ENCODE results near the gene PRDM5.

Gene PRDM5

DNA sequence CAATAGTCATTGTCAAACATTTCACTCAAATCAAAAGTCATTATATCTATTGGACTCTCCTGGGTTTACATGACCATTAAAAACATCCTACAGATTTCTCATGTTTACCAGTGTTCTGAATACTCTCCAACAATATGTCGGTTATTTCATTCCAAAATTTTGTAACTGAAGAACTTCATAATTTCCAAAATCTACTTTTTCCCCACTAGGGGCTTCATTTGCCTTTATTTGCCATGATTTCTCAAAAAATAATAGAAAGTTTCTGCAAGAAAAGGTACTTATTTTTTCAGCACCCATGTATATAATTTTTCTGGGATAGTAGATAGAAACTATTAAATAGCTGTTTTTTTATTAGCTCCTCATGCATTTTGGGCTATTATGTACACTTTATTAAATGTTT, 49.0 kb downstream of the PRDM5 start:
- Histone ChIP-seq H3K4me3 (ENCODE audit: low read length) (no peak overlapping the region), H3K9ac (ENCODE audit: low read depth, low read length) (no peak overlapping the region), H3K27ac (ENCODE audit: low read depth, low read length) (no peak overlapping the region), H3K36me3 (ENCODE audit: insufficient read depth, low read length) (no peaks in the 10 kb centered on the region), H3K4me1 (ENCODE audit: insufficient read depth, low read length) (peaks cover 6% of the 10 kb centered on the region), H3K27me3 (ENCODE audit: insufficient read depth, low read length) (no peaks in the 10 kb centered on the region), H3K9me3 (ENCODE audit: insufficient read depth, low read depth, low read length) (no peaks in the 10 kb centered on the region)
- 96% methylated on average over 1 of the region's 1 CpG for WGBS

DNA sequence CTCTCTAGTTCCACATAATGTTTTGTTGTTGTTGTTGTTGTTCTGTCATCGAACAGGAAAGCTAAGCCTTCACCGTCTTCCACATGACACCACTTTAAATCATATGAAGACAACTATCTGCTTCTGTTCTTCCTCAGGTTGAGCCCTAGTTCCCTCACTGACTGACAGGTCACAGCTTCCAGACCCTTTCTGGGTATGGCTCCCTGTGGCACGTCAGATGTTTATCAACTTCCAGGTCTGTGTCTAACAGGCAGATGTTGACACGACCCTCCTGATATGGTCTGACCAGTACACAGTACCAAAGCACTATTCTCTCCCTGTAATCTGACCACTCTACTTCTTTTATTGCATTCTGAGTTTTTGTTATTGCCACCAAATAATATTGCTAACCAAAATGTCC, 51.4 kb downstream of the PRDM5 start:
- WGBS = 76% methylated on average over 4 of the region's 4 CpGs
- Histone ChIP-seq H3K4me1 (ENCODE audit: insufficient read depth, low read length) (peaks cover 7% of the 10 kb centered on the region), H3K36me3 (ENCODE audit: insufficient read depth, low read length) (no peaks in the 10 kb centered on the region)

DNA sequence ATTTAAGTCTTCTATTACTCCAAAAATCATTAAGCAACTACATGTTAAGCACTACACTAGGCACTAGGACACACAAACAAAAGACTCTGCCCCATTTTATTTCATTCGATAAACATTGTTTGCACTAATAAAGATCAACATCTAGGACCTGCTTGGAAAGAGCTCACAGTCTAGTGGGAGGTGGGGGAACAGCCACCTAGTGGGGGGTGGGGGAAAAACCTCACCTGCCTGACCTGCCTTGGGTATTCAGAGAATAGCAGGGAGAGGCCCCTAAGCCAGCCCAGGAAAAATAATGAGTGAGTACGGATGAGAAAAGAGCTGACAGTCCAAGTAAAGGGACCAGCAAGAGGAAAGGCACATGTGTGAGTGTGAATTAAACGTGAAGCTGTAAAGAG, 52.2 kb downstream of the PRDM5 start:
- Histone ChIP-seq H3K4me3 (ENCODE audit: low read length) (no peak overlapping the region), H3K36me3 (ENCODE audit: insufficient read depth, low read length) (no peaks in the 10 kb centered on the region), H3K4me1 (ENCODE audit: insufficient read depth, low read length) (peaks cover 15% of the 10 kb centered on the region), H3K9me3 (ENCODE audit: insufficient read depth, low read depth, low read length) (no peaks in the 10 kb centered on the region), H3K27ac (ENCODE audit: low read depth, low read length) (peak overlapping the region; percentile 34; the same call in 1 of the 2 replicates), H3K27me3 (ENCODE audit: insufficient read depth, low read length) (no peaks in the 10 kb centered on the region), H3K9ac (ENCODE audit: low read depth, low read length) (no peak overlapping the region)
- 71% methylated on average over 3 of the region's 3 CpGs for WGBS

More for the DNA sequence above, 51.4 kb downstream of the PRDM5 start:
- H3K4me3 ChIP-seq (ENCODE audit: low read length) = no peak overlapping the region
- H3K9me3 ChIP-seq (ENCODE audit: insufficient read depth, low read depth, low read length) = no peaks in the 10 kb centered on the region
- no peak overlapping the region for H3K27ac ChIP-seq (ENCODE audit: low read depth, low read length)
- no peak overlapping the region for H3K9ac ChIP-seq (ENCODE audit: low read depth, low read length)
- H3K27me3 ChIP-seq (ENCODE audit: insufficient read depth, low read length) = no peaks in the 10 kb centered on the region

DNA sequence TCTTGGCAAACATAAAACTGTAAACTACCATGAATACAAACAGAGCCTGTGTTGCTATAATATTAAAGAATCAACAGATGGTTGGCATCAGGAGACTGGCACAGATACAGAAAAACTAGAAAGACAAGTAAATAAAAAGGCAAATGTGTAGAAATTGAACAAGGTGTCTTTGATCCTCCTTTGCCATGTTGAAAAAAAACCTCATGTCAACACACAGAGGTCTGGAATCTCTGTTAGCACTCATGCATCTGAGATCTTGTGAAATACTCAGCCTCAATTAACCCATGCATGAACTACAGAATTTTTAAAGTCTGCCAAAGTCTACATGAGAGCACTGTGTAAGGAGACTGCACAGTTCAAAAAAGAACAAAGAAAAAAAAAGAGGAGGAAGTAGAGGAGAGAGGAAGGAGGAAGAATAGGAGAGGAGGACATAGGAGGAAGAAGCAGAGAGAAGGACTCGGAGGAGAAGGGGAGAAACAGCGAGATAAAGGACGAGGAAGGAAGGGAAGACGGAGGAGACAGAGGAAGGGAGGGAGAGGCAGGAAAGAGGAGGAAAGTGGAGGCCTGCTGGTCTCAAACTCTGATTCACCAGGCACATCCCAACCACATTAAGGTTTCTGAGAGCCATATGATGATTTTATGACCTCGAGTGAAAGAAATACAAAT, 52.8 kb downstream of the PRDM5 start:
- H3K9ac ChIP-seq (ENCODE audit: low read depth, low read length) = no peak overlapping the region
- WGBS = 75% methylated on average over 5 of the region's 5 CpGs

DNA sequence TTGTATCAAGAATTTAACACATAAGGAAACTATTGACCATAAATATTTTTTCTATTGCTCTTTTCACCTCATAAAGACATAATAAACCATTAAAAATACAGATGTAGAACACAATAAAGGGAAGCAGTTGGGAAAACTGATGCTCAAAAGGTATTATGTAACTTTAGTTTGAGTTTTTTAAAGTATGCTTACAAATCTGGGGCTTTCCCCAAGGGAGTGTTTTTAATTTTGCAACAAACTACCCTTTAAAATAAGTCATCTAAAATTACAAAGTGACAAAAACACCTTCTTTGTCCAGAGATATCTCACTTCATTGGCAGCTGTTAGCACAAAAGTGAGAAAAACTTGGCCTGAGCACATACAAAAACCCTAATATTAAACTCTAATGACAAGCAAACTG, 55.0 kb downstream of the PRDM5 start:
- no peak overlapping the region for H3K27ac ChIP-seq (ENCODE audit: low read depth, low read length)
- H3K4me3 ChIP-seq (ENCODE audit: low read length) = no peak overlapping the region
- H3K9me3 ChIP-seq (ENCODE audit: insufficient read depth, low read depth, low read length) = no peaks in the 10 kb centered on the region
- no peaks in the 10 kb centered on the region for H3K36me3 ChIP-seq (ENCODE audit: insufficient read depth, low read length)
- no peaks in the 10 kb centered on the region for H3K27me3 ChIP-seq (ENCODE audit: insufficient read depth, low read length)
- H3K4me1 ChIP-seq (ENCODE audit: insufficient read depth, low read length) = peaks cover 15% of the 10 kb centered on the region
- no peak overlapping the region for H3K9ac ChIP-seq (ENCODE audit: low read depth, low read length)

More for the DNA sequence above, 52.8 kb downstream of the PRDM5 start:
- Histone ChIP-seq H3K4me1 (ENCODE audit: insufficient read depth, low read length) (peaks cover 15% of the 10 kb centered on the region), H3K9me3 (ENCODE audit: insufficient read depth, low read depth, low read length) (no peaks in the 10 kb centered on the region), H3K27me3 (ENCODE audit: insufficient read depth, low read length) (no peaks in the 10 kb centered on the region), H3K4me3 (ENCODE audit: low read length) (no peak overlapping the region), H3K27ac (ENCODE audit: low read depth, low read length) (no peak overlapping the region), H3K36me3 (ENCODE audit: insufficient read depth, low read length) (no peaks in the 10 kb centered on the region)

DNA sequence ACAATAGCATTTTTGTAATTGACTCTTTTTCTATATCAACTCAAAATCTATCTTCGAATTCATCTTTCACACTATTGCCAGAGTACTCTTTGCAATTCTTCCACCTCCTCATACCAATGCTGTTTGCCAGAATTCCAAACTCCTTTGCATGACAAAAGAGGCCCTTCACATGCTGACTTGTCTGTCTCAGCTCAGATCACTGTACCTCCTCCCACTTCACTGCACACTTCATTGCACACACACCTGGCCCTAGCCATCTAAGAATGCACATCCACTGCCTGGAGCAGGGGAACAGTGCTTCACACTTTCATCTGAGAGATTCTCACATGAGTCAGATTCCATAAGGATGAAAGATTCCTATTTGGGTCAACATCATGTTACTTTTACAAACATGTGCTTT, 56.5 kb downstream of the PRDM5 start:
- Histone ChIP-seq H3K4me1 (ENCODE audit: insufficient read depth, low read length) (peaks cover 15% of the 10 kb centered on the region), H3K36me3 (ENCODE audit: insufficient read depth, low read length) (no peaks in the 10 kb centered on the region), H3K9ac (ENCODE audit: low read depth, low read length) (no peak overlapping the region), H3K4me3 (ENCODE audit: low read length) (no peak overlapping the region), H3K9me3 (ENCODE audit: insufficient read depth, low read depth, low read length) (no peaks in the 10 kb centered on the region), H3K27ac (ENCODE audit: low read depth, low read length) (no peak overlapping the region), H3K27me3 (ENCODE audit: insufficient read depth, low read length) (no peaks in the 10 kb centered on the region)
- 89% methylated on average over 1 of the region's 1 CpG for WGBS

DNA sequence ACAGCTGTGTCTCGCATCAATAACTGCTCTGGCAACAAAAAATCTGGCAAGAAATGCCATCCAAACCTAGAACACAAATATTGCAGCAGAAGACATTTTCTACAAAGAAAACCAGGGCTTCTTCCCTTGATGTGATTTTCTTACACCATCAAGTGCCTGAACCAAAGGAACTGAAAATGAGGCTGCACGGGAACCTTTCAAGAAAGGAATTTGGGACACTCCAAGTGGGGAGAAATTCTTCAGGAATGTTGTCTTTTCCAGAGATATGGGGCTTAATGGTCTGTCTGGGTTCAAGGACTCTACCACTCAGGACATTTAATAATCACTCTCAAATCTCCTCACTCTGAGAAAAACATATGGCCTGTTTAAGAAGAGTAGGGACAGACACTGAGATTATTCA, 57.6 kb downstream of the PRDM5 start:
- H3K27me3 ChIP-seq (ENCODE audit: insufficient read depth, low read length) = no peaks in the 10 kb centered on the region
- H3K9me3 ChIP-seq (ENCODE audit: insufficient read depth, low read depth, low read length) = no peaks in the 10 kb centered on the region
- no peaks in the 10 kb centered on the region for H3K36me3 ChIP-seq (ENCODE audit: insufficient read depth, low read length)
- H3K4me3 ChIP-seq (ENCODE audit: low read length) = no peak overlapping the region
- WGBS = 98% methylated on average over 2 of the region's 2 CpGs
- no peak overlapping the region for H3K9ac ChIP-seq (ENCODE audit: low read depth, low read length)
- H3K4me1 ChIP-seq (ENCODE audit: insufficient read depth, low read length) = peaks cover 9% of the 10 kb centered on the region
- no peak overlapping the region for H3K27ac ChIP-seq (ENCODE audit: low read depth, low read length)

DNA sequence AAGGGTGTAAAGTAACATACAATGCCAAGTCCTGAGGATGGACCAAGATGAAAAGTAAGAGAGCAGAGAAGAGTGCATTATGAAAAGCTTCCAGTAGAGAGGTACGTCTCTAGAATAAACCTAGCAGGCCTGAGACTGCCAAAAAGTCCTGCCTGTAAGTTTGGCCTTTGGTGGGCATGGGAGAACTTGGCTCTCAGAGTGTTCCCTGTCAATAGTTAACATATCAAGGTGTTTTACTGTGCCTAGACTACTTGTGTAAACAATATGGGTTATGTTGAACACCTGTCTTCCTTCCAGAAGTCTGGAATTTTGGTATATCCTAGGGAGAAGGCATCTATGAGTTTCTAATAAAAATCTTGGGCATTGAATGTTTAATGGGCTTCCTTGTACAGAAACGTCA, 60.1 kb downstream of the PRDM5 start:
- Histone ChIP-seq H3K4me1 (ENCODE audit: insufficient read depth, low read length) (peaks cover 13% of the 10 kb centered on the region), H3K4me3 (ENCODE audit: low read length) (no peak overlapping the region), H3K9me3 (ENCODE audit: insufficient read depth, low read depth, low read length) (no peaks in the 10 kb centered on the region), H3K27me3 (ENCODE audit: insufficient read depth, low read length) (no peaks in the 10 kb centered on the region), H3K9ac (ENCODE audit: low read depth, low read length) (no peak overlapping the region), H3K36me3 (ENCODE audit: insufficient read depth, low read length) (no peaks in the 10 kb centered on the region), H3K27ac (ENCODE audit: low read depth, low read length) (no peak overlapping the region)
- WGBS = 92% methylated on average over 2 of the region's 2 CpGs

DNA sequence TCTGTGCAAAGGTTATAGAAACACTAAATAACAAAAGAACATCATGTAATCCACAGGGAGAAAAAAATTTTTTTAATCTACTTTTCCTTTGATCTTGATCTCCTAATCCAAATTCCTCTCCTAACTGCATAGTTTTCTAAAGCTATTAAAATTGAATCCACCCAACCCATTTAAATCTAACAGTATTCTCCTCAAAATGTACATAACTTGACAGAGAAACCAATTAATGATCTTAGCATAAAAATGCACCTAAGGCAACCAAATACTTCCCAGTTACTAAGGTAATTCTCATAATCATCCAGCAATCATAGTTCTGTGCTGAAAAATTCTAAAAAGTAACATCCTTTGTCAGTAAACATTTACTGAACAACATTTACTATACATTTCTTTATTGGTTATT, 60.7 kb downstream of the PRDM5 start:
- Histone ChIP-seq H3K4me3 (ENCODE audit: low read length) (no peak overlapping the region), H3K27ac (ENCODE audit: low read depth, low read length) (no peak overlapping the region), H3K36me3 (ENCODE audit: insufficient read depth, low read length) (no peaks in the 10 kb centered on the region)

DNA sequence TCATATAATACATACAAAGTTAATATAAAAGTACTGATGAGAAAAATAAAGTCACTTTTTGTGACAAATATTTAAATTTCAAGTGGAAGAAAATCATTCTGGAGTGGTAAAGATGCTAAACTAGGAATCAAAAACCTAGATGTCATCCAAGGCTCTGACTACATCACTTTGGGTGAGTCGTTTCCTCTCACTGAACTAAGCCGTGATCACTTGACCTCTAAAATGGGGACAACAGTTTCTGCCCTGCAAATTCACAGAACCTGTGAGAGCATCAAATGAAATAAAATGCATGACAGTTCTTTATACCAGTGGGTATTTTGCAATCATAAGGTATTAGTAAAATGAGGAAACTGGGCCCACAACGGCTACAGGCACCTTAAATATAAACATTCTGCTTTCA, 63.8 kb downstream of the PRDM5 start:
- no peak overlapping the region for H3K9ac ChIP-seq (ENCODE audit: low read depth, low read length)
- 70% methylated on average over 3 of the region's 3 CpGs for WGBS
- H3K27me3 ChIP-seq (ENCODE audit: insufficient read depth, low read length) = no peaks in the 10 kb centered on the region
- H3K4me3 ChIP-seq (ENCODE audit: low read length) = no peak overlapping the region
- H3K4me1 ChIP-seq (ENCODE audit: insufficient read depth, low read length) = 0 out of 2 replicates have a peak, but pooled peaks cover 4% of the 10 kb centered on the region
- no peaks in the 10 kb centered on the region for H3K9me3 ChIP-seq (ENCODE audit: insufficient read depth, low read depth, low read length)
- no peaks in the 10 kb centered on the region for H3K36me3 ChIP-seq (ENCODE audit: insufficient read depth, low read length)
- H3K27ac ChIP-seq (ENCODE audit: low read depth, low read length) = no peak overlapping the region

More for the DNA sequence above, 60.7 kb downstream of the PRDM5 start:
- no peaks in the 10 kb centered on the region for H3K27me3 ChIP-seq (ENCODE audit: insufficient read depth, low read length)
- H3K4me1 ChIP-seq (ENCODE audit: insufficient read depth, low read length) = peaks cover 13% of the 10 kb centered on the region
- no peaks in the 10 kb centered on the region for H3K9me3 ChIP-seq (ENCODE audit: insufficient read depth, low read depth, low read length)
- H3K9ac ChIP-seq (ENCODE audit: low read depth, low read length) = no peak overlapping the region

DNA sequence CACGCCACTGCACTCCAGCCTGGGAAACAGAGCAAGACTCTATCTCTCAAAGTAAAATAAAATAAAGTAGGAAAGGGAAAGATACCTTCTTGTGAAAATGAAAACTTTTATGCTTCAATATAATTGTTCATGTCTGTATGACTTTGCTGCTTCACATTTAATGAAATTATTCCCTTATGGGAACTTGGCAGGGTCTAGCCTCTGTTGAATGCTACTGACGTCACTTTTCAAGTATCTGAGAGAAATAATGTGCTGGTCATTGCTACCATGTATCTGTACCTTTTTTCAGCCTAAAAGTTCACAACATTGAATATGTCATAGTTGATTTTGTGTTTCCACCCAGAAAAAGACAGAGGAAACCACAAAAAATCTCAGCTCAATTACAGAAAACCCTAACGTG, 65.2 kb downstream of the PRDM5 start:
- 100% methylated on average over 2 of the region's 3 CpGs for WGBS
- H3K4me1 ChIP-seq (ENCODE audit: insufficient read depth, low read length) = 0 out of 2 replicates have a peak, but pooled peaks cover 4% of the 10 kb centered on the region
- H3K9me3 ChIP-seq (ENCODE audit: insufficient read depth, low read depth, low read length) = no peaks in the 10 kb centered on the region
- H3K9ac ChIP-seq (ENCODE audit: low read depth, low read length) = no peak overlapping the region
- H3K4me3 ChIP-seq (ENCODE audit: low read length) = no peak overlapping the region
- H3K27me3 ChIP-seq (ENCODE audit: insufficient read depth, low read length) = no peaks in the 10 kb centered on the region
- H3K27ac ChIP-seq (ENCODE audit: low read depth, low read length) = no peak overlapping the region
- H3K36me3 ChIP-seq (ENCODE audit: insufficient read depth, low read length) = no peaks in the 10 kb centered on the region

DNA sequence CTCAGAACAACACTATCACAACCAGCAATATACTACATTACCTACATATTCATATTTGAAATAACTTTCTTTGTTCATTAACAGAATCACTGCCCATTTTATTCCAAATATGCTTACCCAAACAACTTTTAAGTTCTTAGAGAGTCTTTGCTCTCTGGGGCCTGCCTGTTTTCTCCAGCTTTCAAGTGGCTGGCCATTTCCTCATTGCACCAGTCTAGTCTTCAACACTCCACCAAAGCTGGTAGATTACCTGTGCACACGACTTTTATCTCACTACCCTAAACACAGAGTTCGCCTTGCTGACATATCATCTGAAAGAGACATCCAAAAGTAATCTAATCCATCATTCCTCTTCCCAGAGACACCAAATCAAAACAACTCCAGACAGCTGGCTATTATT, 66.2 kb downstream of the PRDM5 start:
- H3K4me1 ChIP-seq (ENCODE audit: insufficient read depth, low read length) = 0 out of 2 replicates have a peak, but pooled peaks cover 4% of the 10 kb centered on the region
- 93% methylated on average over 2 of the region's 2 CpGs for WGBS
- no peaks in the 10 kb centered on the region for H3K36me3 ChIP-seq (ENCODE audit: insufficient read depth, low read length)
- H3K27me3 ChIP-seq (ENCODE audit: insufficient read depth, low read length) = no peaks in the 10 kb centered on the region
- no peak overlapping the region for H3K27ac ChIP-seq (ENCODE audit: low read depth, low read length)
- H3K9ac ChIP-seq (ENCODE audit: low read depth, low read length) = no peak overlapping the region
- H3K9me3 ChIP-seq (ENCODE audit: insufficient read depth, low read depth, low read length) = no peaks in the 10 kb centered on the region
- no peak overlapping the region for H3K4me3 ChIP-seq (ENCODE audit: low read length)

All from HUES64 (cell line).